Mucosa of descending colon (tissue), 3 donors: ENCODE measurements around the gene ELMO2. TPM values are rescaled to one million over a fixed set of nuclear protein-coding genes. Genes with fewer than 3 reads are reported as not detected.

Experiments
- ATAC-seq: fragments of 200-7000 bp; cut with Tn5 transposase; one replicate; pipeline ENCODE4 v1.9.1; 2020; ENCODE audit warnings: mild to moderate bottlenecking, moderate library complexity
- DNase-seq, 3 donors: peaks; one replicate each; pipeline ENCODE4 v3.0.0-alpha.2; 2020
- H3K36me3 ChIP-seq: fragments of 200-600 bp; one replicate; pipeline ENCODE4 v1.8.0; 2021; ENCODE audit warnings: low read depth, mild to moderate bottlenecking
- H3K4me1 ChIP-seq: fragments of 200-600 bp; one replicate; pipeline ENCODE4 v1.8.0; 2021; ENCODE audit warnings: low read depth, mild to moderate bottlenecking
- H3K4me3 ChIP-seq: fragments of 200-600 bp; one replicate; pipeline ENCODE4 v1.8.0; 2021; ENCODE audit warnings: mild to moderate bottlenecking
- H3K9me3 ChIP-seq: fragments of 200-600 bp; one replicate; pipeline ENCODE4 v1.8.0; 2021; ENCODE audit warnings: mild to moderate bottlenecking
- intact Hi-C, 2 donors: fragments of 100-400 bp; cut with DNase I in 1 of 2; cut with micrococcal nuclease in 1 of 2; formaldehyde crosslinking; loops; one replicate each; pipeline versions ENCODE4 v1.11.0 to v1.11.1; 2022; cut with DNase I, micrococcal nuclease
- total RNA-seq, 3 donors: library from RNA; stranded (reverse); fragmentation: NEBNext Ultra II Directional in 2 of 3; extraction: Animal tissue kit (Norgen Biotek cat#: 25700) in 2 of 3; gene quantifications; one replicate each; pipeline versions ENCODE4 v1.2.1 to v1.2.4, GENCODE V29; 2021 to 2023
- TF ChIP-seq, protein P1 (sequence below): fragments of 200-600 bp; IDR thresholded peaks from one replicate; pipeline ENCODE4 v1.8.0; 2022; ENCODE audit warnings: antibody characterized with exemption, mild to moderate bottlenecking
- donor health status: DM: no; HTN: no; CAD: no; lungs with moderate emphysema.
- donor health status: DM: no; HTN: no; CAD: no.
- donor health status: DM: no; HTN: yes; CAD: no.

ELMO2 gene
- total RNA-seq, 3 donors from 2014 or later = 21.2 to 46.6 (median 27.1) TPM

DNA sequence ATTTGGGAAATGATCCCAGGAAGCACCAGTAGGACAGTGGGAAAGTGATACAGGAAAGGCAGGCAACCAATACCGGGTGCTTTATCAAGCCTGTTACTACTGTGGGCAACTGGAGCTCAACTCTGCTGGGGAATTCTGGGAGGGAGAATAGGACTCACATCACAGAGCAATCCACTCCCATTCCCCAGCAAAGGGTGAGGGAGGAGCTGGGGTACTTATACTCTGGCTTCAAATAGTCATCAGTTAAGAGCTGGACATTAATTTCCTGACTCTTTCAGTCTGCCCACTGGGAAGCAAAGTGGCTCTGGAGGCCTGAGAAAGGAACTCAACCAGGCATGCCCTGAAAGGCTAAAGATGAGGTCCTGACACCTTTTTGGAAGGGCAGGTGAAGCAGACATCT, 80.6 kb downstream of the ELMO2 start:
- TF ChIP-seq, protein P1, sequence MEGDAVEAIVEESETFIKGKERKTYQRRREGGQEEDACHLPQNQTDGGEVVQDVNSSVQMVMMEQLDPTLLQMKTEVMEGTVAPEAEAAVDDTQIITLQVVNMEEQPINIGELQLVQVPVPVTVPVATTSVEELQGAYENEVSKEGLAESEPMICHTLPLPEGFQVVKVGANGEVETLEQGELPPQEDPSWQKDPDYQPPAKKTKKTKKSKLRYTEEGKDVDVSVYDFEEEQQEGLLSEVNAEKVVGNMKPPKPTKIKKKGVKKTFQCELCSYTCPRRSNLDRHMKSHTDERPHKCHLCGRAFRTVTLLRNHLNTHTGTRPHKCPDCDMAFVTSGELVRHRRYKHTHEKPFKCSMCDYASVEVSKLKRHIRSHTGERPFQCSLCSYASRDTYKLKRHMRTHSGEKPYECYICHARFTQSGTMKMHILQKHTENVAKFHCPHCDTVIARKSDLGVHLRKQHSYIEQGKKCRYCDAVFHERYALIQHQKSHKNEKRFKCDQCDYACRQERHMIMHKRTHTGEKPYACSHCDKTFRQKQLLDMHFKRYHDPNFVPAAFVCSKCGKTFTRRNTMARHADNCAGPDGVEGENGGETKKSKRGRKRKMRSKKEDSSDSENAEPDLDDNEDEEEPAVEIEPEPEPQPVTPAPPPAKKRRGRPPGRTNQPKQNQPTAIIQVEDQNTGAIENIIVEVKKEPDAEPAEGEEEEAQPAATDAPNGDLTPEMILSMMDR = no peak
- no peak overlapping the region for H3K4me3 ChIP-seq
- no peaks in the 10 kb centered on the region for H3K36me3 ChIP-seq
- no peaks in the 10 kb centered on the region for H3K9me3 ChIP-seq
- intact Hi-C loops = no loop called here
- DNase-seq (no peak), ATAC-seq (no peak)
- no peaks in the 10 kb centered on the region for H3K4me1 ChIP-seq

DNA sequence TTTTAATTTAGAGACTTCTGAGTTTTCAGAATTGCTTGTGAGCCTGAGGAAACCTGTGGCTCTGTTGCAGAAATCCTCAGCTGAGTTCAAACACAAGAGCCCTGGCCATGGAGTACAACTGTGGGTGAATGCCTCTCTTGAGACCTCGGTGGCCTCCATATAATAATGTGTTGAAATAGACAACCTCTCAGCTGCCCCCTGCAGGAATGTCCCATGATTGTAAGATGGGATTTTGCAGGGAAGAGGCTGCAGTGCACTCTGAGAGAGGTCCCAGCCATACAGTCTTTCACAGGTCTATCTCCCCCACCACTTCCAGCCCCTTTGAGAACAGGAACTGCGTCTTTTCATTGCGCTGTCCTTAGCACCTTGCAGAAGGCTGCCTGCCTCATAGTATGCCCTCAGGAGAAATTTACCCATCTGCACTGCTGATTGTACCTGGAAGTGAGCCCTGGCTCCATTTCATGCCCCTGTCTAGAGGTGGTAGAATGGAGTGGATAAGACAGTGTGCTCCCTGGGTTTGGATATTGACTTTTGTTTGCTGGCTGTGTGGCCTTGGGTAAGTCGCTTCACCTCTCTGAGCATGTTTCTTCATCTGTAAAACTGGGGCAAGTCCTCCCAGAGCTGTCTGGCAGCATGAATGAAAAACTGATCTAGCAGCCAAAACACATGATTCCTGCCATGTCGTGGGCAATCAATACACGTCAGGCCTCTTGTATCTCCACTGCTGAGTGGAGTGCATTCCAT, 81.3 kb downstream of the ELMO2 start:
- H3K4me3 ChIP-seq = no peak overlapping the region
- TF ChIP-seq, protein P1 = no peak
- no peaks in the 10 kb centered on the region for H3K36me3 ChIP-seq
- H3K9me3 ChIP-seq = no peaks in the 10 kb centered on the region
- no peaks in the 10 kb centered on the region for H3K4me1 ChIP-seq
- intact Hi-C loops = no loop called here
- ATAC-seq (peak; percentile 41), DNase-seq (peak in 1 of 3 donors; percentile 53)

DNA sequence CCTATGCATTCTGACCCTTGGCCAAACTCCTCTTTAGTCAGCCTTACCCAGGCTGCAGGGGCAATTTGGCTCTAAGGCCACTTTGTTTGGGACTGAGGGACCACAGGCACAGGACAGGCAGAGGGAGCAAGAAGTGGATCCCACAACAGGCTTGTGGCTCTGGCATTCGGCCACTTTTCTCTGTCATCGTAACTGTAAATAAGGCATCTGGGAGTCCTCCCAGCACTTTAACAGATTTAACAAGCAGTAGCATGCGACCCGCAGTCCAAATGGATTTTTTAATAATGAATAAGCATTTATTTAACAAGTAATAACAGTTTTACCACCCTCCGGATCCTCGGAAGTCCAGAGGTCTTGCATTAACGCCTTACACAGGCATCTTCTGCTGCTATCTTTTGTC, 82.0 kb downstream of the ELMO2 start:
- DNase-seq (no peak), ATAC-seq (no peak)
- Histone ChIP-seq H3K4me1 (no peaks in the 10 kb centered on the region), H3K36me3 (no peaks in the 10 kb centered on the region), H3K9me3 (no peaks in the 10 kb centered on the region), H3K4me3 (no peak overlapping the region)
- intact Hi-C loops = no loop called here
- TF ChIP-seq, protein P1 = no peak

DNA sequence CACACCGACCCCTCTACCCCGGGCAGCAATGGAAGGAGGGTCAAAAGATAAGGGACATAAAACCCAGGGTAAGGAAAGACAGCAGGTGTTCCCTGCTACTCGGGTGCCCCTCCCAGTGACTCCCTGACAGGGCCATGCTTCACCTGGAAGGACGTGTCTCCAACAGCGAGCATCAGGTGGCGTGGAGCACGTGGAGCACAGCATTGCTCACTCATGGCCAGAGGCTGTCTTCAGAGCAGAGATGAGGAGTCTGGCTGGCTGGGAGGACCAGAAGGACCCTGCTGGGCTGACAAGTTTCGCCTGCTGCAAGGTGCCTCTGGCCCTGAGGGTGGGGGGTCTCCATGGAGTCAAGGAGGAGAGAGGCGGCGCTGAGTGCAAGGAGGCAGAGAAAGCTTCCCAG, 82.9 kb downstream of the ELMO2 start:
- TF ChIP-seq, protein P1 = no peak
- Histone ChIP-seq H3K4me1 (no peaks in the 10 kb centered on the region), H3K4me3 (no peak overlapping the region), H3K36me3 (no peaks in the 10 kb centered on the region), H3K9me3 (no peaks in the 10 kb centered on the region)
- DNase-seq (no peak), ATAC-seq (no peak)
- intact Hi-C loops = no loop called here

DNA sequence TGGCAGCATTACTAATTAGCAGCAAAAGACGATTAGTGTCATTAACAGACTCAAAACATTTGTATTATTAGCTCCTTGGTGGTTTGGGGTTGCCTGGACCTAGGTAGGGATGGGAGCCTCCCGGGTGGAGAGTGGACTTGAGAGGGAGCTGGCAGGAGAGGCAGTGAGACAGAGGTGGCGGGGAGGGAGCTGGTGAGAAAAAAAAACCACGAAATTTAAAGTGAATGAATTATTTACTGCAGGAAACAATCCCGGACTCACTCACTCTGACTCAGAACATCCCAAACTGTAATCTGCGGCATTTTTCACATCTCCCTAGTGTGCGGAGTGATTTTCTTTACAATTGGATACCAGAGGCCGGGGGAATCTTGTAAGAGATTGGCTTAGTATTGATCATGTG, 83.8 kb downstream of the ELMO2 start:
- intact Hi-C loops = no loop called here
- DNase-seq = no peak
- ATAC-seq = no peak

More for the DNA sequence above, 83.8 kb downstream of the ELMO2 start:
- H3K4me1 ChIP-seq = no peaks in the 10 kb centered on the region
- H3K4me3 ChIP-seq = no peak overlapping the region
- H3K36me3 ChIP-seq = no peaks in the 10 kb centered on the region
- TF ChIP-seq, protein P1 = no peak
- no peaks in the 10 kb centered on the region for H3K9me3 ChIP-seq
